GM12872 (cell line): ENCODE results near the gene KRTAP10-3.

Source experiments
- CTCF ChIP-seq: IDR thresholded peaks from 3 replicates; pipeline ENCODE4 v1.5.1; 2011; ENCODE audit warnings: low read depth, mild to moderate bottlenecking, low read length, moderate library complexity; ENCODE audit not compliant: insufficient read depth

The KRTAP10-3 gene

GRCh38 chr21:44593598-44594405, 35.2 kb upstream of the KRTAP10-3 start:
- TF ChIP-seq CTCF = no peak

DNA sequence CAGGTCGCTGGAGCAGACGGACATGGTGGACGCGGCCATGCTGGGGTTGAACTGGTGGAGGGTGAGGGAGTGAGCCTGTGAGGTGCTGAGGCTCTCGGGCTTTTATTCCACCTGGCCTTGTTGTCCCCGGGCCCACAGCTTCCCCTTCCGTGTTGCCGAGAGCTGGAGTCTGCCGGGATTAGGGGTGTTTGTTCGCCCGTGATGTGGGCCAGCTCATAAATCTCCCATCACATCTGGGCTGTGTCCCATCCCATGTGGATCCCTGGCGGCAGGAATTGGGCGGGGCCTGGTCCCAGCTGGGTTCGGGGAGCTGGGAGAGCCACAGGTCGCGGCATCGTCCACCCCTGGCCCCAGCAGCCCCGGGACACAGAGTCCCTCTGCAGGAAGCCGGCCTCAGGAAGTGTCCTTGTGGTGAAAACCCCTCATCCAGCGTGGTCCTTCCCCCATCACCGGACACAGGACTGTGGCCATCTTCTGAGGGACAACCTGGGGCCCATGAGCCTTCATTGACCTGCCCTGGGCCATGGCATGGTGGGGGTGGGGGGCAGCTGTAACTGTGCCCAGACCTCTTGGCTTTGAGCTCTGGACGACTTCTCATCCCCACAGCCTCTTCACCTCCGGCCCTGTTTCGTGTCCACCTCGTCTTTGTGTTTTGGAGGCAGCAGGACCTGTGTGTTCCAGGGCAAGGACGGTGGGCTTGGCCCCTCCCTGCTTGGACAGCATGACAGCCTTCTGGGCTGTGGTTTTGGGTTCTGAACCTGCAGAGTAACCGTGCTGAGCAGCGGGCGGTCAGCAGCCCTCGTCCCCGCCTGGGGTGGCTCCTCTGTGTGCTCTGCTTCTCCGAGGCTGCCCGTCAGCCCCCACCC, 34.1 kb upstream of the KRTAP10-3 start, which contains the start of gene KRTAP10-6:
TSS of gene KRTAP10-6 (minus strand) at position 60 of the 866 bp plus-strand sequence. CDS start at position 39, 21 bp downstream.
- no peak for TF ChIP-seq CTCF

DNA sequence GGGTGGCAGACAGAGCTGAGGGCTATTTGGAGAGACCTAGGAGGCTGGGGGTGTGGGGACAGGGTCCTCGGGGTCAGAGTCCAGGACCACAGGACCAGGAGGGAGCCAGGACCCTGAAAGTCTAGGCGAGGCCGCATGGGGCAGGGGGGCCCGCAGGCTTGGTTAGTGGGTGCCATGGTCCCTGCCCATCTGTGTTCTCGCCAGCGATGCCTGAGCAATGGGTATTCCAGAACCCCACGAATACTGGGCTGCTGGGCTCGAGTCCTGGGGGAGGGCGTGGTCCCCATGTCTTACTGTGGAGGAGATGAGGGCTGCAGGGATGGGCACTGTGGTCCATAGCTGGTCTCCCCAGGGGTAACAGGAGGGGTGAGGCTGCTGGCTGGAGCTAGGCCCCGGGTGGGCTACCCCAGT, 31.7 kb upstream of the KRTAP10-3 start:
- no peak for TF ChIP-seq CTCF

- no peak for TF ChIP-seq CTCF
These were observed 31.2 kb upstream of the KRTAP10-3 start for GRCh38 chr21:44589586-44590305.

- TF ChIP-seq CTCF = no peak
These were observed 30.5 kb upstream of the KRTAP10-3 start for GRCh38 chr21:44589094-44589493.

DNA sequence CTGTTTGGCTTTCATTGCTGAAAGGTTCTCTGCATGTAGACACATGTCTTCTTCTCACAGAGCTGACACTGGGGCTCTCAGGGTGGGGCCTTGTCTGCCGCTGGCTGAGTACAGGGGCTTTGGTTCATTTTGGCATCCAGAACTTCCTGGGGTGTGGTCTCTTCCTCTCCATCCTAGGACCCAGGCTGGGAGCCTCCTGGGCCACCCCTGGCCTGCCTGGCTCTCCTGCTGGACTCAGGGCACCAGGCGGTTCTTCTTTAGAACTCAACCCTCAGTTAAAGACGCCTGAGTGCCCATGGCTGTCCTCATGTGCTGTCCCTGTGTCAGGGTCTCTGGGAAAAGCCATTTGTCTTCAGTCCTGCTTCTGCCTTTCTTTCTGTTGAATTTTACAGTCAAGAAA, 27.3 kb upstream of the KRTAP10-3 start:
- no peak for TF ChIP-seq CTCF

DNA sequence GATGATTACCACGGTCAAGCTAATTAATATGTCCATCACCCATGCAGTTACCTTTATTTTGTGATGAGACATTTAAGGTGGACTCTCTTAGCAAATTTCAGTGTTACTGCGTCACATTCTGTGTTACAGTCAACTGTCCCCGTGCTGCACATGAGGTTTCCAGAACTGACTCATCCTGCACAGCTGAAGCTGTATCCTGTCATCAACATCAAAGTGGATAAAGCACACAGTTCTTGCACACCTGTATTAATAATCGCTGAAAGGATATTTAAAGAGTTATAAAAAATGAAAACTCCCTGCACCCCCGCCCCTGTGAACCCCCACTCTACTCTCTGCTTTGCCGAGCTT, 25.2 kb upstream of the KRTAP10-3 start:
- no peak for TF ChIP-seq CTCF
